Hematopoietic multipotent progenitor cell (in vitro differentiated cells): ENCODE measurements around the gene ZC3H10. TPM values are rescaled to one million over a fixed set of nuclear protein-coding genes. Genes with fewer than 3 reads are reported as not detected.
"Not testable (repeated sequence)": the region's sequence is repeated elsewhere in the genome, so short reads cannot be mapped to it uniquely, and the experiment has no call there.

Experiments
- DNase-seq, 3 donors: peaks; one replicate each; pipeline ENCODE4 v3.0.0-alpha.2; 2011 to 2015; ENCODE audit warnings: low read depth in 2 of 3, low spot score in 2 of 3
- total RNA-seq: library from RNA; depleted of rRNA; stranded (reverse); fragments of >200 nt; gene quantifications from one replicate; pipeline ENCODE4 v1.2.3, GENCODE V29; 2012

The ZC3H10 gene, protein sequence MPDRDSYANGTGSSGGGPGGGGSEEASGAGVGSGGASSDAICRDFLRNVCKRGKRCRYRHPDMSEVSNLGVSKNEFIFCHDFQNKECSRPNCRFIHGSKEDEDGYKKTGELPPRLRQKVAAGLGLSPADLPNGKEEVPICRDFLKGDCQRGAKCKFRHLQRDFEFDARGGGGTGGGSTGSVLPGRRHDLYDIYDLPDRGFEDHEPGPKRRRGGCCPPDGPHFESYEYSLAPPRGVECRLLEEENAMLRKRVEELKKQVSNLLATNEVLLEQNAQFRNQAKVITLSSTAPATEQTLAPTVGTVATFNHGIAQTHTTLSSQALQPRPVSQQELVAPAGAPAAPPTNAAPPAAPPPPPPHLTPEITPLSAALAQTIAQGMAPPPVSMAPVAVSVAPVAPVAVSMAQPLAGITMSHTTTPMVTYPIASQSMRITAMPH
- total RNA-seq: 10.2 TPM

DNA sequence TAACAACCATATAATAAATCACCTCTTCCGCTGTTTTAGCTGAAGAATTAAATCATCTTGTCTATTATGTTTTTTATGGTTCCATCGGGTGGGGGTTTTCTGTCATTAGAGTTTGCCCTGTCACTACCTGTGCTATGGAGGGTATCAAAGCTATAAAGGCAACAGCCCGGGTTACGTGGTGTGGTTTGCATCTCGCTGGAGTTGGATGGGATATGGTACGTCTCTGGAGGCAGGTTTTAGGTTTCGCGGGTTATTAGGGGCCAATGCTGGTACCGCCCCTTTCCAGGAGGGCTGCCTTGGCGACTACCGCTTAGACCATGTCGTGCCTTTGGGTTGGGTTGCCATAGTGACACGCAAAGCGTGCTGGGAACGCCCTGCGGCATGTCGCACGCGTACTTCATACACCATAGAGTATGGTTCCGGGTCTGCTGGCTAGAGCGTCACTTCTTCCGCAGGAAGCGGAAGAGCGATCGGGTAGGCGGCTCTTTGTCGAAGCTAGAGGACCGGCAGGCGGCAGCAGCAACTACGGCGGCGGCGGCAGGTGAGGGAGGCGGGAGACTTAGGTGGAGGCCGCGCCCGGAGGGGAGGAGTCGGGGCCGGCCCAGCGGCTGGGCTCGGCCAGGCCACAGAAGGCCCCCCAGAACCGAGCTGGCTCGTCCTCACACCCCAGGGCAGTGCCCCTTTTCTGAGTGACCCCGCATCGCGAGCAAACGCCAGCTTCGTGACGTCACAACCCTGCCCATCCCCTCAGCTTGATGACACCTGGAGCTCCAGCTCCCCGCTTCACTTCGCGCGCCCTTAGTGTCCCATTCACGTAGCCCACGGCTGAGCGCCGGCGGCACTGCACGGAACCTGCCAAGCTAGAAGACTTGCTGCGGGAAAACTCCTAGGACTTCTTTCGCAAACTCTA, at the start of gene ZC3H10:
Gene ZC3H10, plus strand, starts transcription at position 489 of the 910 bp plus-strand sequence. CDS start 2,297 bp downstream, outside the sequence.
- peak; percentile 96 to 100 (median 99) for DNase-seq

DNA sequence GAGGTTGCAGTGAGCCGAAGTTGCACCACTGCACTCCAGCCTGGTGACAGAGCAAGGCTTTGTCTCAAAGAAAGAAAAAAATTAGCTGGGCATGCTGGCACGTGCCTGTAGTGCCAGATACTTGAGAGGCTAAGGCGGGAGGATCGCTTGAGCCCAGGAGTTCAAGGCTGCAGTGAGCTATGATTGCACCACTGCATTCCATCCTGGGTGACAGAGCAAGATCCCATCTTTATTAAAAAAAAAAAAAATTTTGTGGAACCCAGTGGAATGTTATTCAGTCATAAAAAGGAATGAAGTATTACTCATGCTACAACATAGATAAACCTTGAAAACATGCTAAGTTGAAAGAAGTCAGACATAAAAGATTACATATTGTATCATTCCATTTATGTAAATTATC, 46.4 kb upstream of the ZC3H10 start:
- no peak for DNase-seq

DNA sequence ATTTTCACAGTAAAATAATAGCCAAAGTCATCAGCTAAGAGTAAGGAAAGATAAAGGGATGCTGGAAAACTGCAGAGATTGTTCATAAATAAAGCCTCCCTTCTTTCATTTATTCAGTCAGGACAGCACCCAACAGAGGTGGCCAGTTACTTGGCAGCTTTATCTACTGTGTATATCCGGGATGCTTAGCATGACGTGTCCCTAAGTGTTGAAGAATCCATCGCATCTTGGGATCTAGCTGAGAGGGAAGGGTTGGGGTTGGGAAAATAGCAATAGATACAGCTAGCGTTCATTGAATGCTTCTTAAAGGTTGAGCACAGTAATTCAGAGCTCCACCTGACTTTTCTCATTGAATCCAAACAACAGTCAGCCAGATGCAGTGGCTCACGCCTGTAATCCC, 43.7 kb upstream of the ZC3H10 start:
- DNase-seq: no peak

DNA sequence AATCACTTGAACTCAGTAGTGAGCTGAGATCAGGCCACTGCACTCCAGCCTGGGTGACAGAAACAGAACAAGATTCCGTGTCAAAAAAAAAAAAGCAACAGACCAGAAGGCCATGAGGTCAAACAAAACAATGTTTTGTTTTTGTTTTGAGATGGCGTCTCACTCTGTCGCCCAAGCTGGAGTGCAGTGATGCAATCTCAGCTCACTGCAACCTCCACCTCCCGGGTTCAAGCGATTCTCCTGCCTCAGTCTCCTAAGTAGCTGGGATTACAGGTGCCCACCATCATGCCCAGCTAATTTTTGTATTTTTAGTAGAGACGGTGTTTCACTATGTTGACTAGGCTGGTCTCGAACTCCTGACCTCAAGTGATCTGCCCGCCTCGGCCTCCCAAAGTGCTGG, 40.1 kb upstream of the ZC3H10 start:
- DNase-seq: not testable (repeated sequence)

DNA sequence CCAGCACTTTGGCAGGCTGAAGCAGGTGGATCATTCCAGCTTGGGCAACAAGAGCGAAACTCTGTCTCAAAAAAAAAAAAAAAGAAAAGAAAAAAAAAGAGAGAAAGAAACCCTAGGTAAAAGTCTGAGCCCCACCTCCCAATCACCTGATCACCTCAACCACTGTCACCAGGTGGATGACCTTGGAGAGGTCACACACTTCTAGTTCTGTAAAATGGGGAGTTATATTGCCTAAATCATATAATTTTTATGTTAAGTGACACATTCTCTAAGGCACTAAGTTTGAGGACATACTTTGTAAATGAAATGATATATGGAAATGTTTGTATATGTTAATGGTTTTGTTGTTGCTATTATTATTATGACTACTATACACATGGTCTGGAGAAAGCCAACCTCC, 39.6 kb upstream of the ZC3H10 start:
- no peak for DNase-seq

DNA sequence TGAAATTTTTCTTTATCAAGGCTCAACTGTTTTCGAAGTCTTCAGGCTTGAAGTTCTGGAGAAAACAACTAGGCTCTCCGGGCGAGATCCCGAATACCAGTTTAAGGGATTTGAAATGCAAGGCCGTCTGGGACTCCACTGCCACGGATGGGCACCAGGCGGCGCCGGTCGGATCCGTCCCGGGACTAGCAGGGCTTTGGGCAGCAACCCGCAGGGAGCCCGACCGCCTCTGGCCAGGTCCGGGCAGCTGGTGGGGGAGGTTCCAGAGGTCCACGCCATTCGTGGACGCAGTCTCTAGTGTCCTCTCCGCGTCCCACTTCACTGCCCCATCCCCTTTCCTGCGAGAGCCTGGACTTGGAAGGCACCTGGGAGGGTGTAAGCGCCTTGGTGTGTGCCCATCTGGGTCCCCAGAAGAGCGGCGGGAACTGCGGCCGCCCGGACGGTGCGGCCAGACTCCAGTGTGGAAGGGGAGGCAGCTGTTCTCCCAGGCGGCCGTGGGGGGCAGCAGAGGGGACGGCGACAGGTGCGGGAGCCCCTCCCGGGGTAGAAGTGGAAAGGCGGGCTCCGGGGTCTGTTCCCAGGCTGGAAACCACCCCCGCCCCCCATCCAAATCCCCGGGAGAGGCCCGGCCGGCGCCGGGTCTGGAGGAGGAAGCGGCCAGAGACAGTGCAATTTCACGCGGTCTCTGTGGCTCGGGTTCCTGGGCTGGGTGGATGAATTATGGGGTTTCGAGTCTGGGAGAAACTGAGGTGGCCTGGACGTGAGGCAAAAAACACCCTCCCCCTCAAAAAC, 38.9 kb upstream of the ZC3H10 start:
- peak in 2 of 3 donors; percentile 43 to 49 for DNase-seq

DNA sequence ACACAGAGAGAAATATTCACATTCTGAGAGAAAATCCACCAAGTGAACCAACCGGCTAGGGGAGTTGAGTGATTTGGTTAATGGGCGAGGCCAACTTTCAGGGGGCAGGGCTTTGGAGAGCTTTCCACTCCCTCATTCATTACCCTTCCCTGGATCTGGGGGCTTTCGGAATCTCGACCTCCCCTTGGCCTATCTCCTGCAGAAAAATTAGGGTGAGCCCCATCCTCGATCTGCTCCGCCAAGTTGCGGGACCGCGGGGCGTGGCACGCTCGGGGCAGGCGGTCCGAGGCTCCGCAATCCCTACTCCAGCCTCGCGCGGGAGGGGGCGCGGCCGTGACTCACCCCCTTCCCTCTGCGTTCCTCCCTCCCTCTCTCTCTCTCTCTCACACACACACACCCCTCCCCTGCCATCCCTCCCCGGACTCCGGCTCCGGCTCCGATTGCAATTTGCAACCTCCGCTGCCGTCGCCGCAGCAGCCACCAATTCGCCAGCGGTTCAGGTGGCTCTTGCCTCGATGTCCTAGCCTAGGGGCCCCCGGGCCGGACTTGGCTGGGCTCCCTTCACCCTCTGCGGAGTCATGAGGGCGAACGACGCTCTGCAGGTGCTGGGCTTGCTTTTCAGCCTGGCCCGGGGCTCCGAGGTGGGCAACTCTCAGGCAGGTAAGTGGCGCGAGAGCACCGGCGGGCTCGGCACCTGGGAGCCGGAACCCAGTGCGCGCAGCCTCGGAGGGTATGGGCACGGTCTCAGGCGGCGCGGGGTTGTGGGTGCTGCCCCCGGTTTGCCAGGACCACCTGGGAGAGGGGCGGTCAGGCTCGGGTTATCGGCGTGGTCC, 38.1 kb upstream of the ZC3H10 start, which contains the start of gene ERBB3:
Gene ERBB3, plus strand, starts transcription at position 443 of the 833 bp plus-strand sequence. Its CDS starts 136 bp downstream, at position 579.
- DNase-seq: peak in 2 of 3 donors; percentile 62 to 81

DNA sequence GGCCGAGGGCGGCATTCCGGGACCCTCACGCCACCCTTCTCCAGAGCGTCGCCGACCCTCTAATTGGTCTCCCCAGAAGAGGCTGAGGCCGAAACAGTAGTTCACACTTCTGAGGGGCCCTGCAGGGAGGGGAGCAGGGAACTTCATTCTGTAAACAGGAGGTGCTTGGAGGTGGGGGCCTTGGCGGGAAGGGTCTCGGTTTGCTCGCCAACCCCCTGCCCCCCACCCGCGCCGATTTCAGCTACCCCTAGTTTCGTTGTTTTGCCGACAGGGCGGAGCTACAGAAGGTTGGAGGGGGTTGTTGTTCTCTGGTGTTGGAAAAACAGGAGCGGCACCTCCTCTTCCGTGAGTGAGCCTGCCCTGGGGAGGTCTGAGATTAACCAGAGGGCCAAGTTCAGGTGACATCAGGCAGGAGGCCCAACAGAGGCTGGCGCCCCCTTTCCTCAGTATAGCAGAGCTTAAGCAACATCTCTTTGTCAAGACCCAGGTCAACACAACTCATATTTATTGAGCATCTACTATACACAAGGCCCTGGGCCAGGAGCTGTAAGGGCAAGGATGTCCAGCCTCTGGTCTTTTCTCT, 37.4 kb upstream of the ZC3H10 start:
- DNase-seq: no peak

DNA sequence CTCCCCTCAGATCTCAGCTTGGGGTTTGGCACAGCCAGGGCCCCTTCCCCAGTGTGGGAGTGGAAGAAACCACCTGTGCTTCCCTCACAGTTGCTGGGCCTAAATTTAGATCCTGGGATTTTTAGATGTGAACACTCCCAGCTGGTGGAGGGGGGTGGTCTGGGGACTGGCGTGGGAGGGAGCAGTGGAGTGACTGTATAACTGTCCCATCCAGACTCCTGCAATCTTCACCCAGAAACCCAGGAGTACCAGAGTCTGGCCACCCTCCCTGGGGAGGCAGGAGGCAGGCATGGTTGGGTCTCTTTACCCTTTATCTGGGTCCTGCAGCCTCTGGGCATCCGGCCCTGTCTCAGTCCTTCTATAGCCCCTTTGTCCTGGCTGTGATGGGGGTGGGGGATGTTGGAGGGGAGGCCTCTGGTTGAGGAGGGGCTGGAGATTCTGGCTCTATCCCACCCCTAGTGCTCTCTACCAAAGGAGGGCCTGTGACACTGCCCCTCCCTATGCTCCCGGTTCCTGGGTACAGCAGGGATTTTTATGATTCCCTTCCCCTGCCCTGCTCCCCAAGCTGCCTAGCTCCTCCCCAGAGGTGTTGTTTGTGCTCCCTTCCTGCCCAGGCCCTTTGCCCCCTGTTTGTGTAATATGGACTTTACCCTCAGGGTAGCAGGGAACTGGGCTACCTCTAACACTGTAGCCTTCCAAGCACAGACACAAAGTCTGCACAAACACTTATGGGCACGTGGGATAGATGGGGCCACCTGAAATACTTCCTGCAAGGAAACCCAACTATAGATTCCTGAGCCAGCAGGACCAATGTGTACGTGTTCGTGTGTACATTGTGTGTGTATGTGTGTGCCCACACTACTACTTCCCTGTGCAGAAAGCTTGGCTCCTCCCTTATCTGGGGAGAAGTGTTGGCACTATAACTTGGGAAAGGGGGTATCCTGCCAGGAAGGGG, 36.4 kb upstream of the ZC3H10 start:
- DNase-seq: no peak

DNA sequence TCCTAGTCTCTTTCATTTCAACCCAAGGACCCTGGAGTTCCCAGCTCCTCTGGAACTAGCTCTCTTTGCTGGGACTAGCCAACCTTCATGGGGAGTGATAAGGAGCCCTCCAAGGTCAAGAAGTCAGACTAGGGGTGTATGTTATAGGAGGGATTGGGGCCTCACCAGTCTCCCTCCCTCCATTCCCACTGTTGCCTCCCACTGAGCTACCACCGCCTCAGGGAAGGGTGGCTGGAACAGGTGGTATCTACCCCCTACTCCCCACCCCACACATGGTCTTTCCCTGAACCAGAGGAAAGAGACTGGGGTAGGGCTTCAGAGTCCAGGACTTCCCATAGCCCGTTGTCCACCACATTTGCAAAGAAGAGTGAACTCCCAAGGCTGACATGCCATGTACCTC, 35.7 kb upstream of the ZC3H10 start:
- no peak for DNase-seq

DNA sequence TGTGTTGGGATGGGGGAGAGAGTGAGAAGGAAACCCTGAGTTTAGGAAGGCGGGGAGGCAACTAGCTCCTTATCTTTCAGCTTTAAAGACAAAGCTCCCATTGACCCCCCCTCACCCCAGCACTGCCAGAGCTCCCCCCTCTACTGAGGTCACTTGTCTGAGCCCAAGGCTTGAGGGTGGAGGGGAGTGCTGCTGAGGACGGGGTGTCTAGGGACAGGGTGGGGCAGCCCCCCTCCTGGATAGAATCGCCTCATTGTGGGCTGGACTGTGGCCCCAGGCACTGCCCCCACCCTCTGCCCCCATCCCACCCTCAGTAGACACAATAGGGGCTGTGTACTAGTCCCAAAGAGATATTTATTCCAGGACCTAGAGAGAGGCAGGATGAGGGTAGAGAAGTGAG, 35.1 kb upstream of the ZC3H10 start:
- no peak for DNase-seq

DNA sequence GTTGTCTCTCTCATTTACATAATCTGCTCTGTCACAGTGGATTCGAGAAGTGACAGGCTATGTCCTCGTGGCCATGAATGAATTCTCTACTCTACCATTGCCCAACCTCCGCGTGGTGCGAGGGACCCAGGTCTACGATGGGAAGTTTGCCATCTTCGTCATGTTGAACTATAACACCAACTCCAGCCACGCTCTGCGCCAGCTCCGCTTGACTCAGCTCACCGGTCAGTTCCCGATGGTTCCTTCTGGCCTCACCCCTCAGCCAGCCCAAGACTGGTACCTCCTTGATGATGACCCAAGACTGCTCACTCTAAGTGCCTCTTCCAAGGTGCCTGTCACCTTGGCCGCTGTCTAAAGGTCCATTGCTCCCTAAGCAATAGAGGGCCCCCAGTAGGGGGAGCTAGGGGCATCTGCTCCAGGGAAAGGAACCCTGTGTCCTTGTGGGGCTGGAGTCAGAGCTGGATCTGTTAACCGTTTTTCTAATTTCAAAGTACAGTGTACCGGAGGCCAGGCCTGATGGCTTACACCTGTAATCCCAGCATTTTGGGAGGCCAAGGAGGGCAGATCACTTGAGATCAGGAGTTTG, 33.0 kb upstream of the ZC3H10 start:
- peak in 1 of 3 donors; percentile 36 for DNase-seq

DNA sequence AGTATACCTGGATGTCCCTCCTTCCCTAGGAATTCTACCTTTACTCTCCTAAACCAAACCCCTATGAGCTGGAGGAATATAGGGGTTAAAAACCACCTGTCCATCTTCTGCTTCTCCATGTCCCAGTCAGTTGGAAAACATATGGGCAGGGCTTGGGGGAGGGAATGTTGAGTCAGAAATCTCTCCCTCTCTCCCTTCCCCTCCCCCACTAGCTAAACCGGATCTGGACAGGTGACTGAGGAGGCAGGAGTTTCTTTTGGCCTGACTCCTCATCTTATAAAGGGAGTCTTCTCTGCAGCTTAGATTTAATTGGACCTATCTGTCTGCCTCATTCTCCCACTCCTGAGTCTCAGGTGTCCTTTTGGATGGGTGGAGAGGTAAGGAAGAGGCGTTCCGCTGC, 32.0 kb upstream of the ZC3H10 start:
- DNase-seq: no peak

DNA sequence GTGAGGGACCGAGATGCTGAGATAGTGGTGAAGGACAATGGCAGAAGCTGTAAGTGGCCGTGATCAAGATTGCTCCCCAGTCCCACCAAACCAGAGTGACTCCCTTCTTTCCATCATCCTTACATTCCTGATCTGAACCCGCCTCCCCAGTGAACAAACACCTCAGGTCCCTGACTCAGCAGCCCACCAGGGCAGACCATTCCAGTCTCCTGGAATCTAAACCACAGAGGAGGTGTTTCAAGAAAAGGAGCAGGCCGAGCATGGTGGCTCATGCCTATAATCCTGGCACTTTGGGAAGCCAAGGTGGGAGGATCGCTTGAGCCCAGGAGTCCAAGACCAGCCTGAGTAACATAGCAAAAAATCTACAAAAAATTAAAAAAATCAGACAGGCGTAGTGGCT, 31.5 kb upstream of the ZC3H10 start:
- DNase-seq: no peak

DNA sequence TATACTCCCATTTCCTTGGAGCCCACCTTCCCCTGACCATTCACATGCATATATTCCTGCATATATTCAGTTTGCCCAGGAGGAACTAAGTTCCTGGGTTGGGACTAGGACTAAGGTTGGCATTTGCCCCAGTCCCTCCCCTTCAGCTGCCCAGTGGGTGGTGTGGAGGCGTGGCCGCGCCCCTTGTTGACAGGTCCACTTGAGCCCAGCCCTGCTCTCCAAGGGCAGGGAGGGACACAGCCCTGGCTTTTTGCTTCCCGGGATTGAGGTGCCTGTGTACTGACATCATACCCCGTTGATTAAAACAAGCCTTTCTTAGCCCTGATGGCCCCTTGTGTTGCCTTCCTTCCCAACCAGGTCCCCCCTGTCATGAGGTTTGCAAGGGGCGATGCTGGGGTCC, 30.8 kb upstream of the ZC3H10 start:
- no peak for DNase-seq

DNA sequence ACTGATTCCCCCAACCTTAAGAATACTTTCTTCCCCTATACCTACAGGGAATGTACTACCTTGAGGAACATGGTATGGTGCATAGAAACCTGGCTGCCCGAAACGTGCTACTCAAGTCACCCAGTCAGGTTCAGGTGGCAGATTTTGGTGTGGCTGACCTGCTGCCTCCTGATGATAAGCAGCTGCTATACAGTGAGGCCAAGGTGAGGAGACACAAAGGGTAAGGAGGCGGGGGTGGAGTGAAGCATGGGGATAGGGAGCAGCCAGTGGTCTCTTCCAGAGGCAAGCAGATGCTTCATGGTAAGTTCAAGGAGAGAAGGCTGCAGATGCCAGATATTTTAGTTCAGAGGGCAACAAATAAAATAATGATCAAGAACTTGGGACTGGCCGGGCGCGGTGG, 20.3 kb upstream of the ZC3H10 start:
- DNase-seq: no peak

DNA sequence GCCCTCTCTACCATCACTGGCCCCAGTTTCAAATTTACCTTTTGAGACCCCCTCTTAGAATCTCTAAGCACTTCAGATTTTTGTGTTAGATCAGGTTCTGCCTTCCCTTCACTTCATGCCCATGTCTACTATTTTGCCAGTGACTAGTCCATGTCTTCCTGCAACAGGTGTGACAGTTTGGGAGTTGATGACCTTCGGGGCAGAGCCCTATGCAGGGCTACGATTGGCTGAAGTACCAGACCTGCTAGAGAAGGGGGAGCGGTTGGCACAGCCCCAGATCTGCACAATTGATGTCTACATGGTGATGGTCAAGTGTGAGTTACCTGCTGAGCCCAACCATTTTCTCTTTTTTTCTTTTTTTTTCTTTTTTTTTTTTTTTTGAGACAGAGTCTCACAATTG, 19.5 kb upstream of the ZC3H10 start:
- DNase-seq: no peak

DNA sequence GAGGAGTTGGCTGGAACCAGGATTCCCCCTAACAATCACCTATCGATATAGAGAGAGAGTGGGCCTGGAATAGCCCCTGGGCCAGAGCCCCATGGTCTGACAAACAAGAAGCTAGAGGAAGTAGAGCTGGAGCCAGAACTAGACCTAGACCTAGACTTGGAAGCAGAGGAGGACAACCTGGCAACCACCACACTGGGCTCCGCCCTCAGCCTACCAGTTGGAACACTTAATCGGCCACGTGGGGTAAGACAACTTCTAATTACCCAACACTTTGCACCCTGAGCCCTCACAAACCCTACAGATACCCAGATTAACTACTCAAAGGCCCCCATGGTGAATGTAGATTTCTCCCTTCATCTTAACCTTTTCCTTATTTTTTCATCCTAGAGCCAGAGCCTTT, 18.3 kb upstream of the ZC3H10 start:
- DNase-seq: no peak
